Mucosa of descending colon (tissue), 3 donors: ENCODE measurements around the gene IL21R. TPM values are rescaled to one million over a fixed set of nuclear protein-coding genes. Genes with fewer than 3 reads are reported as not detected.

ENCODE experiments used
- ATAC-seq: fragments of 200-7000 bp; cut with Tn5 transposase; one replicate; pipeline ENCODE4 v1.9.1; 2020; ENCODE audit warnings: mild to moderate bottlenecking, moderate library complexity
- DNase-seq, 3 donors: peaks; one replicate each; pipeline ENCODE4 v3.0.0-alpha.2; 2020
- H3K36me3 ChIP-seq: fragments of 200-600 bp; one replicate; pipeline ENCODE4 v1.8.0; 2021; ENCODE audit warnings: low read depth, mild to moderate bottlenecking
- H3K4me1 ChIP-seq: fragments of 200-600 bp; one replicate; pipeline ENCODE4 v1.8.0; 2021; ENCODE audit warnings: low read depth, mild to moderate bottlenecking
- H3K4me3 ChIP-seq: fragments of 200-600 bp; one replicate; pipeline ENCODE4 v1.8.0; 2021; ENCODE audit warnings: mild to moderate bottlenecking
- H3K9me3 ChIP-seq: fragments of 200-600 bp; one replicate; pipeline ENCODE4 v1.8.0; 2021; ENCODE audit warnings: mild to moderate bottlenecking
- CTCF ChIP-seq: fragments of 200-600 bp; IDR thresholded peaks from one replicate; pipeline ENCODE4 v1.8.0; 2022; ENCODE audit warnings: antibody characterized with exemption, mild to moderate bottlenecking
- intact Hi-C, 2 donors: fragments of 100-400 bp; cut with DNase I in 1 of 2; cut with micrococcal nuclease in 1 of 2; formaldehyde crosslinking; loops; one replicate each; pipeline versions ENCODE4 v1.11.0 to v1.11.1; 2022; cut with DNase I, micrococcal nuclease
- total RNA-seq, 3 donors: library from RNA; stranded (reverse); fragmentation: NEBNext Ultra II Directional in 2 of 3; extraction: Animal tissue kit (Norgen Biotek cat#: 25700) in 2 of 3; gene quantifications; one replicate each; pipeline versions ENCODE4 v1.2.1 to v1.2.4, GENCODE V29; 2021 to 2023
- donor health status: DM: no; HTN: no; CAD: no; lungs with moderate emphysema.
- donor health status: DM: no; HTN: no; CAD: no.
- donor health status: DM: no; HTN: yes; CAD: no.

IL21R gene
- total RNA-seq, 3 donors from 2014 or later, result 0.47 to 1.4 (median 1.0) TPM

- intact Hi-C loops, result no loop called here
- no peak for ATAC-seq
- no peak for TF ChIP-seq CTCF
- Histone ChIP-seq H3K4me1 (no peaks in the 10 kb centered on the region), H3K9me3 (no peaks in the 10 kb centered on the region), H3K4me3 (no peak overlapping the region), H3K36me3 (no peaks in the 10 kb centered on the region)
- no peak for DNase-seq
Observed at GRCh38 chr16:27381974-27382855, 19.8 kb upstream of the IL21R start.

- intact Hi-C loops, result no loop called here
Observed at GRCh38 chr16:27383556-27384243, 18.3 kb upstream of the IL21R start.

GRCh38 chr16:27384425-27384824, 17.5 kb upstream of the IL21R start:
- Histone ChIP-seq H3K9me3 (no peaks in the 10 kb centered on the region), H3K4me3 (no peak overlapping the region), H3K4me1 (no peaks in the 10 kb centered on the region), H3K36me3 (no peaks in the 10 kb centered on the region)
- DNase-seq, result no peak
- TF ChIP-seq CTCF, result no peak
- ATAC-seq, result no peak
- intact Hi-C loops, result no loop called here

More at GRCh38 chr16:27383556-27384243, 18.3 kb upstream of the IL21R start:
- no peak for TF ChIP-seq CTCF
- DNase-seq, result peak in 1 of 3 donors; percentile 58
- Histone ChIP-seq H3K4me3 (no peak overlapping the region), H3K4me1 (no peaks in the 10 kb centered on the region), H3K9me3 (no peaks in the 10 kb centered on the region), H3K36me3 (no peaks in the 10 kb centered on the region)
- ATAC-seq, result peak; percentile 49

GRCh38 chr16:27385398-27385797, 16.6 kb upstream of the IL21R start:
- TF ChIP-seq CTCF, result no peak
- H3K4me3 ChIP-seq, result no peak overlapping the region
- intact Hi-C loops, result no loop called here
- DNase-seq (no peak), ATAC-seq (no peak)
- H3K36me3 ChIP-seq, result no peaks in the 10 kb centered on the region
- no peaks in the 10 kb centered on the region for H3K4me1 ChIP-seq
- H3K9me3 ChIP-seq, result no peaks in the 10 kb centered on the region

- H3K4me3 ChIP-seq, result no peak overlapping the region
- no peak for DNase-seq
- intact Hi-C loops, result no loop called here
- H3K36me3 ChIP-seq, result no peaks in the 10 kb centered on the region
- no peak for TF ChIP-seq CTCF
- no peaks in the 10 kb centered on the region for H3K9me3 ChIP-seq
- no peaks in the 10 kb centered on the region for H3K4me1 ChIP-seq
- ATAC-seq, result no peak
Observed at GRCh38 chr16:27386674-27387073, 15.3 kb upstream of the IL21R start.
